ENCODE results near the gene HMG20A. TPM values are rescaled to one million over a fixed set of nuclear protein-coding genes. Genes with fewer than 3 reads are reported as not detected.

HMG20A gene
- total and polyA plus RNA-seq, 12 donors = 14.0 to 57.2 (median 38.9) TPM

DNA sequence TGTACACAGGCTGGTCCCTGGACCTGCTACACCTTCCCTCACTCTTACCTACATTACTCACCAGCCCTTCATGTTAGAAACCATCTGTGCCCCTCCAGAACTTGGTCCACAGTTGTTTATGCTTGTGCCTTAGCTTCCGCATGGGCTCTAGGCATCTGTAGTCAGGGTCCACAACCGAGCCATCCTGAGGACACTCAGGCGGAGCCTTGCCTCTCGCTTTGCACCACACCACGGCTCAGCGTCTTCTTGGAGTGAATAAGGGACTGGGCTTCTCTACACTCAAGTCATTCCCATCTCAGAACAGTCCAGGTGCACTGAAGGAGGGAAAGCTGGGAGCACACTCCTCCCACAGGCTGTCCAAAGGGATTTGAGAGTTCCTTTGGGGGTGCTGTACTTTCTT, 97.8 kb downstream of the HMG20A start:
- WGBS, 4 donors = 88 to 100% (median 96%) methylated on average over 6 of the region's 6 CpGs
- Histone ChIP-seq H3K27me3 (no peaks in the 10 kb centered on the region), H3K36me3 (replicated peaks in 1 of 2) (no peaks in the 10 kb centered on the region), H3K27ac (no peak overlapping the region), H3K9me3 (replicated peaks in 1 of 3) (no peaks in the 10 kb centered on the region), H3K4me1 (replicated peaks in 1 of 2) (no peaks in the 10 kb centered on the region), H3K4me3 (no peak overlapping the region)
- intact Hi-C loops (cut with DNase I) = no loop called here
- no peak for DNase-seq
- no peak for TF ChIP-seq POLR2A (IDR thresholded peaks at IDR 0.05)
- TF ChIP-seq, protein P1, sequence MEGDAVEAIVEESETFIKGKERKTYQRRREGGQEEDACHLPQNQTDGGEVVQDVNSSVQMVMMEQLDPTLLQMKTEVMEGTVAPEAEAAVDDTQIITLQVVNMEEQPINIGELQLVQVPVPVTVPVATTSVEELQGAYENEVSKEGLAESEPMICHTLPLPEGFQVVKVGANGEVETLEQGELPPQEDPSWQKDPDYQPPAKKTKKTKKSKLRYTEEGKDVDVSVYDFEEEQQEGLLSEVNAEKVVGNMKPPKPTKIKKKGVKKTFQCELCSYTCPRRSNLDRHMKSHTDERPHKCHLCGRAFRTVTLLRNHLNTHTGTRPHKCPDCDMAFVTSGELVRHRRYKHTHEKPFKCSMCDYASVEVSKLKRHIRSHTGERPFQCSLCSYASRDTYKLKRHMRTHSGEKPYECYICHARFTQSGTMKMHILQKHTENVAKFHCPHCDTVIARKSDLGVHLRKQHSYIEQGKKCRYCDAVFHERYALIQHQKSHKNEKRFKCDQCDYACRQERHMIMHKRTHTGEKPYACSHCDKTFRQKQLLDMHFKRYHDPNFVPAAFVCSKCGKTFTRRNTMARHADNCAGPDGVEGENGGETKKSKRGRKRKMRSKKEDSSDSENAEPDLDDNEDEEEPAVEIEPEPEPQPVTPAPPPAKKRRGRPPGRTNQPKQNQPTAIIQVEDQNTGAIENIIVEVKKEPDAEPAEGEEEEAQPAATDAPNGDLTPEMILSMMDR (IDR thresholded peaks at IDR 0.05) = no peak

DNA sequence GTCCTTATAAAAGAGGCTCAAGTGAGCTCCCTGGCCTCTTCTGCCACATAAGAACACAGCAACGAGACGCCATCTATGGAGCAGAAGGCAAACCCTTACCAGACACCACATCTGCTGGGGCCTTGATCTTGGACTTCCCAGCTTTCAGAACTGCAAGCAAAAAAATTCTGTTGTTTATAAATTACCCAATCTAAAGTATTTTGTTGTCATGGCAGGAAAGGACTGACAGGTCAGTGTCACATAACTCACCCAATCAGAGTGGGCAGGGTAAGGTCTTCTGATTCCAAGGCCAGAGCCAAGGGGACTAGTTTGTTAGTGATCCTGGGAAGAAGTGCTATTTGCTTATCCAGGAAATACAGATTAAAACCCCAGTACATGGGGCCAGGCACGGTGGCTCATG, 98.9 kb downstream of the HMG20A start:
- no peaks in the 10 kb centered on the region for H3K27me3 ChIP-seq
- DNase-seq = no peak
- no peak overlapping the region for H3K27ac ChIP-seq
- H3K36me3 ChIP-seq (replicated peaks in 1 of 2) = no peaks in the 10 kb centered on the region
- intact Hi-C loops (cut with DNase I) = no loop called here
- TF ChIP-seq POLR2A (IDR thresholded peaks at IDR 0.05) = no peak
- TF ChIP-seq, protein P1 (IDR thresholded peaks at IDR 0.05) = no peak
- H3K4me3 ChIP-seq = no peak overlapping the region
- no peaks in the 10 kb centered on the region for H3K4me1 ChIP-seq (replicated peaks in 1 of 2)
- 87 to 96% (median 88%) methylated on average over 3 of the region's 3 CpGs for WGBS, 4 donors
- H3K9me3 ChIP-seq (replicated peaks in 1 of 3) = no peaks in the 10 kb centered on the region

DNA sequence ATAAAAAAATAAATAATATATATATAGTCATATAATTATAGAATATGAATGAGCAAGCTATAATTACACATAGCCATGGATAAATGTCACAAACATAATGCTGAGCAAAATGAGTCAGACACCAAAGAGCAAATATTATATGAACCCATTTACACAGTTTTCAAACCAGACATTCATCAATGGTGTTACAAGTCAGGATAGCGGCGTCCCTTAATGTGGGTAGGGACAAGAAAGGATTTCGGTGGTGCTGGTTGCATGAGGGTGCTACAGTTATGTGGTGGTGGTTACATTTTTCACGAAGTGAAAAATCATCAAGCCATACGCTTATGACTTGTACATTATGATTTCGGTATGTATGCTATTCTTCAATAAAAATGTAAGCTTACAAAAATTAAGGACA, 100.5 kb downstream of the HMG20A start:
- no peak for DNase-seq
- H3K27me3 ChIP-seq = no peaks in the 10 kb centered on the region
- no peaks in the 10 kb centered on the region for H3K9me3 ChIP-seq (replicated peaks in 1 of 3)
- H3K27ac ChIP-seq = no peak overlapping the region
- H3K4me3 ChIP-seq = no peak overlapping the region
- no peak for TF ChIP-seq POLR2A (IDR thresholded peaks at IDR 0.05)
- TF ChIP-seq, protein P1 (IDR thresholded peaks at IDR 0.05) = no peak
- H3K4me1 ChIP-seq (replicated peaks in 1 of 2) = no peaks in the 10 kb centered on the region
- 91 to 96% (median 93%) methylated on average over 6 of the region's 6 CpGs for WGBS, 4 donors
- intact Hi-C loops (cut with DNase I) = no loop called here
- H3K36me3 ChIP-seq (replicated peaks in 1 of 2) = no peaks in the 10 kb centered on the region

DNA sequence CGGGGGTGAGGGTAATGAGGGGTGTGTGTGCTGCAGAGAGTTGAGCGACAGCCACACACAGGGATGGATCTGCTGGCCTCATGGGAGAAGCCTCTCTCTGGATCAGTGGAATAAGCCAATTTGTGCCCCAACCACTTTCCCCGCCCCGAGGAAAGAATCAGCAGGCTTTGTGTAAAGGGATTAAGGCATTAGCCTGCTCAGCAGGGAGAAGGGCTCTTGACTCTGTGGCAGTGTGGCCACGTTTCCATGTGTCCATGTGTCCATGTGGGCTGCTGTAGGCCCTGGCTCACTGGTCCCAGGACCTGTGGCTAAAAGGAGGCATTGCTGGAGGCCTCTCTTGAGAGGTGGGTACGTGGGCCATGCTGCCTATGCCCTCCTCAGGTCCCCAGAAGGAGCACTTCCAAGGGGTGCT, 104.7 kb downstream of the HMG20A start:
- H3K4me3 ChIP-seq = no peak overlapping the region
- no peaks in the 10 kb centered on the region for H3K4me1 ChIP-seq (replicated peaks in 1 of 2)
- intact Hi-C loops (cut with DNase I) = no loop called here
- no peak for DNase-seq
- no peak overlapping the region for H3K27ac ChIP-seq
- no peaks in the 10 kb centered on the region for H3K36me3 ChIP-seq (replicated peaks in 1 of 2)
- no peak for TF ChIP-seq POLR2A (IDR thresholded peaks at IDR 0.05)
- TF ChIP-seq, protein P1 (IDR thresholded peaks at IDR 0.05) = no peak
- H3K9me3 ChIP-seq (replicated peaks in 1 of 3) = no peaks in the 10 kb centered on the region
- 76 to 94% (median 83%) methylated on average over 6 of the region's 6 CpGs for WGBS, 4 donors
- no peaks in the 10 kb centered on the region for H3K27me3 ChIP-seq

Measured in adrenal gland (tissue), 12 donors.